HepG2 (cell line): ENCODE data around the gene NDUFS4. TPM values are rescaled to one million over a fixed set of nuclear protein-coding genes. Genes with fewer than 3 reads are reported as not detected.
"Not testable (repeated sequence)": the region's sequence is repeated elsewhere in the genome, so short reads cannot be mapped to it uniquely, and the experiment has no call there.

Source experiments
- ATAC-seq: fragments of 200-7000 bp; cut with Tn5 transposase; 3 replicates; pipeline ENCODE4 v1.9.1; 2020; ENCODE audit warnings: mild to moderate bottlenecking, moderate library complexity
- BruUV-seq: library from RNA; stranded (reverse); fragments of 400-500 nt; replicated peaks from 2 replicates; lab custom pipeline; 2021; lab: Mats Ljungman, UMichigan
- CTCF ChIA-PET: fragments of 300-600 bp; formaldehyde crosslinking; extraction: SDS; loops from one replicate; lab custom pipeline; 2021; ENCODE audit warnings: low total read pairs, inconsistent platforms, low intra/inter-chr PET ratio; lab: Yijun Ruan, JAX
- POLR2A ChIA-PET: fragments of 350-600 bp; sonication (Branson Sonifier 250); formaldehyde crosslinking; loops from one replicate; lab custom pipeline; 2020; ENCODE audit warnings: antibody characterized with exemption, inconsistent platforms; lab: Yijun Ruan, JAX
- DNase-seq: peaks from one replicate; pipeline ENCODE4 v3.0.0-alpha.2; 2015; ENCODE audit warnings: low spot score
- FAIRE-seq: peaks from 3 replicates; lab custom pipeline; 2011; peaks lifted over from hg19 to GRCh38; lab: Jason Lieb, UNC
- H2AFZ ChIP-seq: one replicate; pipeline ENCODE4 v1.6.1; 2011; ENCODE audit warnings: low read length, inconsistent platforms
- H3K27ac ChIP-seq: fragments of 300-600 bp; 3 replicates; pipeline ENCODE4 v1.8.0; 2011; ENCODE audit warnings: mixed run types, mild to moderate bottlenecking, mixed read lengths, low read length, inconsistent platforms; ENCODE audit not compliant: insufficient read depth; ENCODE audit errors: extremely low read length
- H3K27me3 ChIP-seq, 2 experiments: fragments of 200-600 bp in 1 of 2; 2 replicates in 1 of 2; 3 replicates in 1 of 2; pipeline versions ENCODE4 v1.6.0 to v1.8.0; 2011; ENCODE audit warnings: low read length in 2 of 2, mild to moderate bottlenecking in 2 of 2, moderate library complexity in 2 of 2, inconsistent platforms in 1 of 2; ENCODE audit not compliant: insufficient read depth in 2 of 2, control insufficient read depth in 1 of 2
- H3K36me3 ChIP-seq, 2 experiments: fragments of 200-600 bp in 1 of 2; replicated peaks in 1 of 2; 2 replicates in 1 of 2; 3 replicates in 1 of 2; pipeline versions ENCODE4 v1.5.1 to v1.8.0; 2011; ENCODE audit warnings: low read length in 2 of 2, inconsistent platforms in 1 of 2; ENCODE audit not compliant: insufficient read depth in 2 of 2, control insufficient read depth in 1 of 2
- H3K4me1 ChIP-seq: 2 replicates; pipeline ENCODE4 v1.5.1; 2012; ENCODE audit warnings: low read length, inconsistent platforms; ENCODE audit not compliant: insufficient read depth
- H3K4me2 ChIP-seq: 2 replicates; pipeline ENCODE4 v1.6.0; 2011; ENCODE audit warnings: low read depth, low read length, inconsistent platforms
- H3K4me3 ChIP-seq, 3 experiments: fragments of 200-600 bp in 1 of 3; sonication (generic), shearing (Covaris generic) in 1 of 3; replicated peaks in 1 of 3; 2 replicates each; pipeline ENCODE4 v1.5.1; 2011 to 2016; ENCODE audit warnings: low read length in 3 of 3, inconsistent platforms in 2 of 3, low read depth in 2 of 3, mild to moderate bottlenecking in 2 of 3, control low read depth in 1 of 3, mixed read lengths in 1 of 3; ENCODE audit not compliant: insufficient read depth in 1 of 3
- H3K79me2 ChIP-seq: one replicate; pipeline ENCODE4 v1.6.1; 2011; ENCODE audit warnings: low read length, inconsistent platforms; ENCODE audit not compliant: insufficient read depth
- H3K9ac ChIP-seq: 2 replicates; pipeline ENCODE4 v1.6.0; 2011; ENCODE audit warnings: mild to moderate bottlenecking, low read depth, low read length, inconsistent platforms; ENCODE audit not compliant: insufficient read depth
- H3K9me3 ChIP-seq: 2 replicates; pipeline ENCODE4 v1.5.1; 2012; ENCODE audit warnings: mild to moderate bottlenecking, low read length
- H4K20me1 ChIP-seq: 2 replicates; pipeline ENCODE4 v1.6.0; 2011; ENCODE audit warnings: inconsistent platforms, mild to moderate bottlenecking, low read length, moderate library complexity; ENCODE audit not compliant: insufficient read depth
- CHD2 ChIP-seq: IDR thresholded peaks from 2 replicates; pipeline ENCODE4 v1.6.1; 2011; ENCODE audit warnings: low read depth, low read length, improper control_type of control experiment
- DR1 ChIP-seq: sonication (generic); formaldehyde crosslinking; IDR thresholded peaks from 2 replicates; pipeline ENCODE4 v1.8.0; 2021; ENCODE audit warnings: mild to moderate bottlenecking, missing genetic modification reagents, inconsistent platforms
- HES4 ChIP-seq: sonication (generic); formaldehyde crosslinking; IDR thresholded peaks from 2 replicates; pipeline ENCODE4 v1.9.0; 2021; ENCODE audit warnings: mild to moderate bottlenecking, missing genetic modification reagents, borderline replicate concordance
- ONECUT2 ChIP-seq: sonication (generic); formaldehyde crosslinking; IDR thresholded peaks from 2 replicates; pipeline ENCODE4 v1.4.0; 2020; ENCODE audit warnings: missing genetic modification reagents
- SIX1 ChIP-seq: sonication (generic); formaldehyde crosslinking; IDR thresholded peaks from 2 replicates; pipeline ENCODE4 v1.4.0; 2020; ENCODE audit warnings: missing genetic modification reagents, borderline replicate concordance
- ZNF589 ChIP-seq: sonication (generic); formaldehyde crosslinking; conservative IDR thresholded peaks from 2 replicates; pipeline ENCODE4 v1.8.0; 2022; ENCODE audit warnings: mild to moderate bottlenecking, moderate library complexity, missing genetic modification reagents
- ZSCAN9 ChIP-seq: IDR thresholded peaks from 2 replicates; pipeline ENCODE4 v1.6.1; 2016; ENCODE audit warnings: borderline replicate concordance
- WGBS: methylation state at CpG from one replicate; pipeline ENCODE4 v1.1.6; 2017; ENCODE audit warnings: low lambda C conversion rate; 5-methylcytosine and 5-hydroxymethylcytosine counted together
- in situ Hi-C: cut with HindIII; loops from 2 replicates; pipeline ENCODE4 v1.10.0; 2017; ENCODE audit warnings: low pct_unique_long_range_greater_than_20kb; ENCODE audit not compliant: extremely low pct_ligation_motif_present
- intact Hi-C: fragments of 100-400 bp; cut with micrococcal nuclease; formaldehyde crosslinking; loops from one replicate; pipeline ENCODE4 v1.10.0; 2022; ENCODE audit not compliant: unreplicated experiment
- polyA plus RNA-seq, 8 experiments: library from polyadenylated mRNA; depleted of rRNA in 3 of 8; stranded (reverse) in 7 of 8; unstranded in 1 of 8; fragments of >200 nt; fragmentation: Illumina TruSeq in 4 of 8; extraction: Trizol in 4 of 8; gene quantifications; 2 replicates each; pipeline versions ENCODE4 v1.2.1 to v1.2.3, GENCODE V29; 2011 to 2016; ENCODE audit warnings: low read depth in 4 of 8, missing spikeins in 1 of 8, mixed read lengths in 1 of 8; ENCODE audit not compliant: insufficient read depth in 1 of 8
- total RNA-seq, 5 experiments: library from RNA; depleted of rRNA; stranded (reverse); fragments of >200 nt; fragmentation: Illumina TruSeq; extraction: Trizol; gene quantifications; 2 replicates each; pipeline ENCODE4 v1.2.3, GENCODE V29; 2016; ENCODE audit warnings: low read depth in 1 of 5
- TF ChIP-seq, protein P1 (sequence below): sonication (generic); formaldehyde crosslinking; IDR thresholded peaks from one replicate; pipeline ENCODE4 v1.5.1; 2020; ENCODE audit warnings: mild to moderate bottlenecking, missing genetic modification reagents; ENCODE audit errors: not compliant biosample characterization

Gene NDUFS4
- total and polyA plus RNA-seq, 2 of the 13 experiments (the other 11 are each of a cell fraction or from before 2014, with no cell fraction given): 121 to 126 TPM

DNA sequence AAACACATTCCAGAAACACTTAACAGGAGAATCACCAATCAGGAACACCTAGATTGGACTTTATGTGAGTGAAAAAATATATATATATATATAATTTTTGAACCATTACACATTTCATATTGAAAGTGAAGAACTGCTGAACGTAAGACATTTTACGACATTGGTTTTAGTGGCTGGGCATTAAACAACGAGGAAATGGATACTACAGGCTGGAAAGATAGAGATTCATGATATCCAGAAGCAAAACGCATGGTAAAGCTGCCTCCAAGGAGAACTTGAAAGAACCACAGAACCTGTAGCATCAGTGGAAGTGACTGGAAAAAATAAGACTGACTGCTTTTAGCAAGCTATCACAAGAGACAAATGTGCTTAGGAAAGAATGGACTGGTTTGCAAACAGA lies 13.2 kb upstream of the NDUFS4 start (continued):
- TF ChIP-seq ZNF589 (CRISPR knock-in tag) (no peak), HES4 (CRISPR knock-in tag) (no peak), ZSCAN9 (no peak), CHD2 (no peak), SIX1 (CRISPR knock-in tag) (no peak), ONECUT2 (no peak), DR1 (CRISPR knock-in tag) (no peak)
- TF ChIP-seq, protein P1, sequence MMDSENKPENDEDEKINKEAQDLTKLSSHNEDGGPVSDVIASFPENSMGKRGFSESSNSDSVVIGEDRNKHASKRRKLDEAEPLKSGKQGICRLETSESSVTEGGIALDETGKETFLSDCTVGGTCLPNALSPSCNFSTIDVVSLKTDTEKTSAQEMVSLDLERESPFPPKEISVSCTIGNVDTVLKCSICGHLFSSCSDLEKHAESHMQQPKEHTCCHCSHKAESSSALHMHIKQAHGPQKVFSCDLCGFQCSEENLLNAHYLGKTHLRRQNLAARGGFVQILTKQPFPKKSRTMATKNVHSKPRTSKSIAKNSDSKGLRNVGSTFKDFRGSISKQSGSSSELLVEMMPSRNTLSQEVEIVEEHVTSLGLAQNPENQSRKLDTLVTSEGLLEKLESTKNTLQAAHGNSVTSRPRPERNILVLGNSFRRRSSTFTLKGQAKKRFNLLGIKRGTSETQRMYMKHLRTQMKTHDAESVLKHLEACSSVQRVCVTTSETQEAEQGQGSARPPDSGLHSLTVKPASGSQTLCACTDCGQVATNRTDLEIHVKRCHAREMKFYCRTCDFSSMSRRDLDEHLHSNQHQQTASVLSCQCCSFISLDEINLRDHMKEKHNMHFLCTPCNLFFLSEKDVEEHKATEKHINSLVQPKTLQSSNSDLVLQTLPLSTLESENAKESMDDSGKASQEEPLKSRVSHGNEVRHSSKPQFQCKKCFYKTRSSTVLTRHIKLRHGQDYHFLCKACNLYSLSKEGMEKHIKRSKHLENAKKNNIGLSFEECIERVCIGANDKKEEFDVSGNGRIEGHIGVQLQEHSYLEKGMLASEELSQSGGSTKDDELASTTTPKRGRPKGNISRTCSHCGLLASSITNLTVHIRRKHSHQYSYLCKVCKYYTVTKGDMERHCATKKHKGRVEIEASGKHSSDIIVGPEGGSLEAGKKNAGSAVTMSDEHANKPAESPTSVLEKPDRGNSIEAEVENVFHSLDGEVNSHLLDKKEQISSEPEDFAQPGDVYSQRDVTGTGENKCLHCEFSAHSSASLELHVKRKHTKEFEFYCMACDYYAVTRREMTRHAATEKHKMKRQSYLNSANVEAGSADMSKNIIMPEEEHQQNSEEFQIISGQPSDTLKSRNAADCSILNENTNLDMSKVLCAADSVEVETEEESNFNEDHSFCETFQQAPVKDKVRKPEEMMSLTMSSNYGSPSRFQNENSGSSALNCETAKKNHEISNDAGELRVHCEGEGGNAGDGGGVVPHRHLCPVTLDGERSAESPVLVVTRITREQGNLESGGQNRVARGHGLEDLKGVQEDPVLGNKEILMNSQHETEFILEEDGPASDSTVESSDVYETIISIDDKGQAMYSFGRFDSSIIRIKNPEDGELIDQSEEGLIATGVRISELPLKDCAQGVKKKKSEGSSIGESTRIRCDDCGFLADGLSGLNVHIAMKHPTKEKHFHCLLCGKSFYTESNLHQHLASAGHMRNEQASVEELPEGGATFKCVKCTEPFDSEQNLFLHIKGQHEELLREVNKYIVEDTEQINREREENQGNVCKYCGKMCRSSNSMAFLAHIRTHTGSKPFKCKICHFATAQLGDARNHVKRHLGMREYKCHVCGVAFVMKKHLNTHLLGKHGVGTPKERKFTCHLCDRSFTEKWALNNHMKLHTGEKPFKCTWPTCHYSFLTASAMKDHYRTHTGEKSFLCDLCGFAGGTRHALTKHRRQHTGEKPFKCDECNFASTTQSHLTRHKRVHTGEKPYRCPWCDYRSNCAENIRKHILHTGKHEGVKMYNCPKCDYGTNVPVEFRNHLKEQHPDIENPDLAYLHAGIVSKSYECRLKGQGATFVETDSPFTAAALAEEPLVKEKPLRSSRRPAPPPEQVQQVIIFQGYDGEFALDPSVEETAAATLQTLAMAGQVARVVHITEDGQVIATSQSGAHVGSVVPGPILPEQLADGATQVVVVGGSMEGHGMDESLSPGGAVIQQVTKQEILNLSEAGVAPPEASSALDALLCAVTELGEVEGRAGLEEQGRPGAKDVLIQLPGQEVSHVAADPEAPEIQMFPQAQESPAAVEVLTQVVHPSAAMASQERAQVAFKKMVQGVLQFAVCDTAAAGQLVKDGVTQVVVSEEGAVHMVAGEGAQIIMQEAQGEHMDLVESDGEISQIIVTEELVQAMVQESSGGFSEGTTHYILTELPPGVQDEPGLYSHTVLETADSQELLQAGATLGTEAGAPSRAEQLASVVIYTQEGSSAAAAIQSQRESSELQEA (CRISPR knock-in tag): no peak

GRCh38 chr5:53548501-53548900 lies 11.9 kb upstream of the NDUFS4 start:
- H3K4me3 ChIP-seq, ATAC-seq, DNase-seq, POLR2A ChIA-PET, H3K27me3 ChIP-seq, H2AFZ ChIP-seq, in situ Hi-C loops, H3K4me2 ChIP-seq, intact Hi-C loops, H4K20me1 ChIP-seq, FAIRE-seq, H3K79me2 ChIP-seq, H3K9me3 ChIP-seq, H3K4me1 ChIP-seq, H3K9ac ChIP-seq, CTCF ChIA-PET, H3K36me3 ChIP-seq, BruUV-seq, H3K27ac ChIP-seq: not testable (repeated sequence)
- WGBS: 44% methylated on average over 5 of the region's 7 CpGs
